Kasumi-1 (cell line): ENCODE data around the gene CPOX.
A peak's percentile ranks its signal among the peaks of the same experiment; 100 is the strongest.

Experiments used
- DNase-seq, 2 experiments: peaks; one replicate each; lab custom pipeline; 2025; lab: John Stamatoyannopoulos, UW

CPOX gene

GRCh38 chr3:98596087-98596486 lies 2.7 kb upstream of the CPOX start:
- no peak for DNase-seq

- no peak for DNase-seq
Measured at GRCh38 chr3:98594628-98595324, 1.4 kb upstream of the CPOX start.

- DNase-seq: no peak
Measured at GRCh38 chr3:98592345-98592935, 971 bp downstream of the CPOX start.

GRCh38 chr3:98589331-98590036 lies 3.9 kb downstream of the CPOX start:
- DNase-seq: no peak

GRCh38 chr3:98588065-98588464 lies 5.3 kb downstream of the CPOX start:
- DNase-seq: no peak

- DNase-seq: no peak
Measured at GRCh38 chr3:98587654-98588053, 5.8 kb downstream of the CPOX start.

GRCh38 chr3:98584547-98584946 lies 8.9 kb downstream of the CPOX start:
- DNase-seq: no peak

- no peak for DNase-seq
Measured at GRCh38 chr3:98583766-98584165, 9.6 kb downstream of the CPOX start.

GRCh38 chr3:98582042-98582441 lies 11.4 kb downstream of the CPOX start:
- no peak for DNase-seq

GRCh38 chr3:98581474-98581873 lies 11.9 kb downstream of the CPOX start:
- no peak for DNase-seq

- no peak for DNase-seq
Measured at GRCh38 chr3:98580401-98581386, 12.7 kb downstream of the CPOX start.

GRCh38 chr3:98577178-98577895 lies 16.1 kb downstream of the CPOX start:
- no peak for DNase-seq

- DNase-seq: no peak
Measured at GRCh38 chr3:98574132-98574531, 19.3 kb downstream of the CPOX start.

- peak; percentile 42 to 58 for DNase-seq
Measured at GRCh38 chr3:98573181-98573728, 20.2 kb downstream of the CPOX start.

GRCh38 chr3:98568402-98568801 lies 25.0 kb downstream of the CPOX start:
- no peak for DNase-seq

- DNase-seq: no peak
Measured at GRCh38 chr3:98567666-98568270, 25.6 kb downstream of the CPOX start.

- DNase-seq: peak in 1 of 2 experiments; percentile 6
Measured at GRCh38 chr3:98565843-98566242, 27.6 kb downstream of the CPOX start.

- DNase-seq: no peak
Measured at GRCh38 chr3:98565237-98565643, 28.2 kb downstream of the CPOX start.

GRCh38 chr3:98564282-98565005 lies 29.0 kb downstream of the CPOX start:
- no peak for DNase-seq
